Prostate gland (tissue), 2 donors: Measurements from ENCODE around the gene APBA1. TPM values are rescaled to one million over a fixed set of nuclear protein-coding genes. Genes with fewer than 3 reads are reported as not detected.
A peak's percentile ranks its signal among the peaks of the same experiment; 100 is the strongest.

Experiments used
- DNase-seq: peaks from one replicate; pipeline ENCODE4 v3.0.0-alpha.2; 2019; ENCODE audit warnings: low spot score
- H3K27ac ChIP-seq, 2 donors: fragments of 200-600 bp; sonication (generic); 2 replicates each; pipeline ENCODE4 v1.5.1; 2017 to 2019
- H3K27me3 ChIP-seq: fragments of 200-600 bp; sonication (generic); replicated peaks from 2 replicates; pipeline ENCODE4 v1.5.1; 2019; ENCODE audit not compliant: insufficient read depth
- H3K36me3 ChIP-seq, 2 donors: fragments of 200-600 bp; sonication (generic); 1 replicate in 1 of 2; 2 replicates in 1 of 2; pipeline versions ENCODE4 v1.5.1 to v1.8.1; 2017 to 2019
- H3K4me1 ChIP-seq: fragments of 200-600 bp; sonication (generic); replicated peaks from 2 replicates; pipeline ENCODE4 v1.5.1; 2019
- H3K4me3 ChIP-seq, 2 donors: fragments of 200-600 bp; sonication (generic); 2 replicates each; pipeline ENCODE4 v1.5.1; 2017 to 2019
- H3K9me3 ChIP-seq: fragments of 200-600 bp; sonication (generic); 2 replicates; pipeline ENCODE4 v1.5.1; 2017
- POLR2A ChIP-seq: fragments of 450-650 bp; IDR thresholded peaks from one replicate; pipeline ENCODE4 v1.6.1; 2016; ENCODE audit warnings: antibody characterized with exemption, mild to moderate bottlenecking
- POLR2AphosphoS5 ChIP-seq: sonication (generic); formaldehyde crosslinking; IDR thresholded peaks from one replicate; pipeline ENCODE4 v1.6.1; 2017; ENCODE audit warnings: antibody characterized with exemption
- WGBS: methylation state at CpG from one replicate; pipeline ENCODE4 v1.1.5; 2018; 5-methylcytosine and 5-hydroxymethylcytosine counted together
- intact Hi-C: fragments of 100-400 bp; cut with DNase I; formaldehyde crosslinking; loops from one replicate; pipeline ENCODE4 v1.14.2; 2022
- total RNA-seq, 2 donors: library from RNA; depleted of rRNA; stranded (reverse); fragments of >200 nt; gene quantifications; one replicate each; pipeline ENCODE4 v1.1.0, GENCODE V29; 2016
- TF ChIP-seq, protein P1 (sequence below), 4 experiments: fragments of 200-600 bp in 2 of 4; fragments of 450-650 bp in 2 of 4; sonication (generic) in 2 of 4; IDR thresholded peaks; 1 replicate in 3 of 4; 2 replicates in 1 of 4; pipeline ENCODE4 v1.5.1; 2016 to 2019; ENCODE audit warnings: antibody characterized with exemption in 4 of 4, mild to moderate bottlenecking in 2 of 4, moderate library complexity in 2 of 4

Gene APBA1
- total RNA-seq, 2 donors from 2014 or later, result 2.2 to 7.5 TPM

DNA sequence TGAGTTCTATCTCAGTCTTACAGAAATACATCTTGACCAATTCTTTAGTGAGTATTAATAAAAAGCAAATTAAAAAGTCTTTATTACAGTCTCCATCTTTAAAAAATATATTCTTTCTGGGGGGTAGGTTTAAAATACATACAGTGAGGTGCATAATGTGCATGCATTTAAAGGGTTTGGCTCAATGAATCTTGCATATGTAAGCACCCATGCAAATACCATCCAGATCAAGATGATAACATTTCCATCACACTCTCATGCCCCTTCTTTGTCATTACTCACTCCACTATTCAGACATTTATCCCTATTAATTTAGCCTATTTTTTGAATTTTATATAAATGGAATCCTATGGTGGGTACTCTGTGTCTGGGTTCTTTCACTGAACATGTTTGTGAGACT is 113.0 kb downstream of the APBA1 start:
- no peak overlapping the region for H3K27ac ChIP-seq
- intact Hi-C loops, result no loop called here
- H3K9me3 ChIP-seq, result no peaks in the 10 kb centered on the region
- no peaks in the 10 kb centered on the region for H3K4me1 ChIP-seq
- H3K36me3 ChIP-seq, result no peaks in the 10 kb centered on the region
- no peak for DNase-seq
- TF ChIP-seq POLR2A, result no peak
- TF ChIP-seq, protein P1, sequence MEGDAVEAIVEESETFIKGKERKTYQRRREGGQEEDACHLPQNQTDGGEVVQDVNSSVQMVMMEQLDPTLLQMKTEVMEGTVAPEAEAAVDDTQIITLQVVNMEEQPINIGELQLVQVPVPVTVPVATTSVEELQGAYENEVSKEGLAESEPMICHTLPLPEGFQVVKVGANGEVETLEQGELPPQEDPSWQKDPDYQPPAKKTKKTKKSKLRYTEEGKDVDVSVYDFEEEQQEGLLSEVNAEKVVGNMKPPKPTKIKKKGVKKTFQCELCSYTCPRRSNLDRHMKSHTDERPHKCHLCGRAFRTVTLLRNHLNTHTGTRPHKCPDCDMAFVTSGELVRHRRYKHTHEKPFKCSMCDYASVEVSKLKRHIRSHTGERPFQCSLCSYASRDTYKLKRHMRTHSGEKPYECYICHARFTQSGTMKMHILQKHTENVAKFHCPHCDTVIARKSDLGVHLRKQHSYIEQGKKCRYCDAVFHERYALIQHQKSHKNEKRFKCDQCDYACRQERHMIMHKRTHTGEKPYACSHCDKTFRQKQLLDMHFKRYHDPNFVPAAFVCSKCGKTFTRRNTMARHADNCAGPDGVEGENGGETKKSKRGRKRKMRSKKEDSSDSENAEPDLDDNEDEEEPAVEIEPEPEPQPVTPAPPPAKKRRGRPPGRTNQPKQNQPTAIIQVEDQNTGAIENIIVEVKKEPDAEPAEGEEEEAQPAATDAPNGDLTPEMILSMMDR (IDR thresholded peaks at IDR 0.05), result no peak
- TF ChIP-seq POLR2AphosphoS5, result no peak
- H3K27me3 ChIP-seq, result no peaks in the 10 kb centered on the region
- no peak overlapping the region for H3K4me3 ChIP-seq

DNA sequence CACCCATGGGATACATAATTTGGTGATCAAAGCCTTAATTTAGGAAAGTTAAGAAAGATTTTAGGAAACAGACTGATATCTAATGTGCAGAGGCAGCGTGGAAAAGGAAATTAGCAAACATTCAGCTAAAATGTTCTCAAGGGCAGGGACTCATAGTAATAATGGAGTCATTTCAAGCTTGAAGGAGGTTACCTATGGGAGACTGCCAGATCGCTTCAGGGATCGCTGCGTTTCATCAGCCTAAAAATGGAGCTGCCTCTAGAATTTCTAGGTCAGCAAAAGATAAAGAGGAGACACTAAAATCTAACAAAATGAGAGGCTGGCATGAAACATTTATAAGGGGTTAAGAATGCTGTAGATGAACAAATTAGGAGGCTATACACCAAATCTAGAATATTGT is 115.5 kb downstream of the APBA1 start:
- 87% methylated on average over 4 of the region's 4 CpGs for WGBS
- no peaks in the 10 kb centered on the region for H3K4me1 ChIP-seq
- no peaks in the 10 kb centered on the region for H3K27me3 ChIP-seq
- TF ChIP-seq POLR2A, result no peak
- TF ChIP-seq, protein P1 (IDR thresholded peaks at IDR 0.05), result no peak
- no peak for TF ChIP-seq POLR2AphosphoS5
- no peak for DNase-seq
- no peaks in the 10 kb centered on the region for H3K9me3 ChIP-seq
- H3K36me3 ChIP-seq, result no peaks in the 10 kb centered on the region
- no peak overlapping the region for H3K4me3 ChIP-seq
- no peak overlapping the region for H3K27ac ChIP-seq
- intact Hi-C loops, result no loop called here

DNA sequence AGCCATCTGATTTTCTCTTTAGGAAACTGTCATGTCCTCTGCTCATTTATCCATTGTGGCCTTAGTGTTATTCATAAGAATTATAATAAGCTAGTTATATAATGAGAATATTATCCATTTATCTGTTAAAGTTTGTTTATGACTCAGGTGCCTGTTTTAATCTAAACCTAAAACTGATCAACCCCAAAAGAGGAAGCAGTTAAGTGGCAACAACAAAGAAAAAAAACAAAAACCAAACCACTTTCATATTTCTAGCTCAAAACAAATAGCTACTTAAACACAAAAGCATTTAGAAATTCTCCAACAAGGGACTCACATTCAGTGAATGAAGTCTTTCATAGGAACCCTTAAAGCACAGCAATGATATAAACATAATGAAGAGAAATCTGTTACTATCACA is 116.4 kb downstream of the APBA1 start:
- intact Hi-C loops, result no loop called here
- no peak for TF ChIP-seq POLR2A
- TF ChIP-seq, protein P1 (IDR thresholded peaks at IDR 0.05), result no peak
- TF ChIP-seq POLR2AphosphoS5, result no peak

DNA sequence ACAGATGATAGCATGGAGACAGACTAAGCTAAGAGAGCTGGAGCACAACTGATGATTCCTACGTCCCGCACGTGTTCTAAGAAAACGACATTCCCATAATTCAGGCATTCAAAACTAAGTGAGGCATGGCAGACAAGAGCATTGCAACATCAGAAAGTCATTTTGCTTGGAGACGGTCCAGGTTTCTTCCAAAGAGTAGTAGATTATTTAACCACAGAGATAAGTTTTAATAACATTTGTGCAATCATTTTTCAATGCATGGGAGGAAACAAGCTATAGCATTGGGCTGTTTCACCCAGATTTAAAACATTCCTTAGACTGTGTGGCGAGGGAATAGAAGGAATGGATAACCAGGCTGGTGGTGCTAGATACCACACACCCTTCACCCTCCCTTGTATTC is 117.2 kb downstream of the APBA1 start:
- no peak overlapping the region for H3K27ac ChIP-seq
- H3K4me3 ChIP-seq, result no peak overlapping the region
- WGBS, result 58% methylated on average over 6 of the region's 6 CpGs
- H3K27me3 ChIP-seq, result no peaks in the 10 kb centered on the region
- TF ChIP-seq POLR2AphosphoS5 (no peak), POLR2A (no peak)
- TF ChIP-seq, protein P1 (IDR thresholded peaks at IDR 0.05), result no peak
- no peaks in the 10 kb centered on the region for H3K36me3 ChIP-seq
- no peak for DNase-seq
- no peaks in the 10 kb centered on the region for H3K4me1 ChIP-seq
- intact Hi-C loops, result no loop called here
- no peaks in the 10 kb centered on the region for H3K9me3 ChIP-seq

More for the DNA sequence above, 116.4 kb downstream of the APBA1 start:
- no peaks in the 10 kb centered on the region for H3K9me3 ChIP-seq
- no peak for DNase-seq
- no peaks in the 10 kb centered on the region for H3K4me1 ChIP-seq
- no peak overlapping the region for H3K27ac ChIP-seq
- no peak overlapping the region for H3K4me3 ChIP-seq
- H3K36me3 ChIP-seq, result no peaks in the 10 kb centered on the region
- H3K27me3 ChIP-seq, result no peaks in the 10 kb centered on the region

DNA sequence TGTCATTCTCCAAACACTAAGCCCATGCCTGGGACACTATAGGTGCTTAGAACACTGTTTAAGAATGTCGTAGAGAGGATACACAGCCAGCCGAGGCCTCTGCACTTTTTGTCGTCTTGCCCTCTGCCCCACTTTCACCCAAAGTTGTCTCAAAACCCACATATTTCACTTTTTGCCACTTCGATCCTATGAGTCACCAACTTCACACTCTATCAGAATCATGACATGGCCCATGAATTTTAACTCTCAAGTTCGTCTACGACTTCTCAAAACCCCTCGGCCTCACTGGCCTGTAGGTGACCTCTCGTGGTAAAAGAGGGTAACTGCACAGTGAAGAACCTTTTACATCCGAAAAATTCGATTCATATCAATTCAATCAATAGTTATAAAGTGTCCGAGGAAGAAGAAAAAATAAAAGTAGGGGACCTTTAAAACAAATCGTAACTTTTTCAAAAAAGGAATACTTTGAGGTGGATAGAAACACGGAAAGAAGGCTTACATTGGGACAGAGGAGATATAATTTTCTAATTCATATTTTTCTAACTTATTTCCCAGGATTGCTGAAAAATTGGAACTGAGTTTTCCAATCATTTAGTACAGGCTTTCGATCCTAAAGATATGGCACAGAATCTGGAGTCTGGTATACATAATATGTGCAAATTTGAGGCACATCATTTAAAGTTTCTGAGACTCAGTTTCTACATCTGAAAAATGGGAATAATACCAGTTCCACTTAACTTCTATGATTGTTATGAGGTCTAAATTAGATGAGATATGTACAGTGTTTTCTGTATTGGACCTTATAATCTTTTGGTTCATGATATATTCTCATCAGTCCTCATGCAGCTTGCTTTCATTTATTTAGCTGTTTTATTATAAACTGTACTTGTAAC is 122.6 kb downstream of the APBA1 start:
- Histone ChIP-seq H3K9me3 (no peaks in the 10 kb centered on the region), H3K27me3 (no peaks in the 10 kb centered on the region), H3K36me3 (no peaks in the 10 kb centered on the region), H3K4me3 (no peak overlapping the region), H3K4me1 (no peaks in the 10 kb centered on the region), H3K27ac (no peak overlapping the region)
- intact Hi-C loops, result loop anchor here (5.0 kb wide), 2 partner anchors 127 to 517 kb away; no protein-coding TSS in a partner anchor
- peak; percentile 23 for DNase-seq
- TF ChIP-seq, protein P1 (IDR thresholded peaks at IDR 0.05), result peak; percentile 50 to 81 (median 76)
- TF ChIP-seq POLR2AphosphoS5, result no peak
- 28% methylated on average over 14 of the region's 14 CpGs for WGBS
